Breast epithelium (tissue), 3 donors: ENCODE measurements around the gene ZNF208.

ENCODE experiments used
- POLR2A ChIP-seq: fragments of 450-650 bp; IDR thresholded peaks from one replicate; pipeline ENCODE4 v1.6.1; 2016; ENCODE audit warnings: antibody characterized with exemption, mild to moderate bottlenecking, moderate library complexity
- POLR2AphosphoS5 ChIP-seq, 3 donors: sonication (generic); formaldehyde crosslinking; IDR thresholded peaks; one replicate each; pipeline ENCODE4 v1.6.1; 2017; ENCODE audit warnings: antibody characterized with exemption in 3 of 3
- TF ChIP-seq, protein P1 (sequence below), 3 donors: fragments of 450-650 bp; IDR thresholded peaks; one replicate each; pipeline ENCODE4 v1.5.1; 2016 to 2017; ENCODE audit warnings: antibody characterized with exemption in 3 of 3, mild to moderate bottlenecking in 3 of 3, moderate library complexity in 3 of 3

DNA sequence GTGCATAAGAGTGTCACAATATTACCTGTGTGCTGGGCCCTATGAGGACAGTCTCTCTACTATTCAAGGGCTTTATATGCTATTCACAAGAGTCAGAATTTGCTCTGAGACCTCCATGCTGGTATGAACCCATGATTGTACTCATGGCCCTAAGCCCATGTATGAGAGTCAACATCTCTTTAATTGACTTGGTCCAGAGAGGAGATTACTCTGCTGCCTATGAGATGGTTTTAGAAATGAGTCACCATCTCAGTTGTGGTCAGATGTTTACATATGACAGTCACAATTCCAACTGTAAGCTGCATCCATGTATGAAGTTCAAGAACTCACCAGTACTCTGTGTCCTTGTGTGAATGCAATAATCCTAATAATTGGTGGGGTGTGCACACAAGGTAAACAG lies 19.9 kb upstream of the ZNF208 start:
- TF ChIP-seq, protein P1, sequence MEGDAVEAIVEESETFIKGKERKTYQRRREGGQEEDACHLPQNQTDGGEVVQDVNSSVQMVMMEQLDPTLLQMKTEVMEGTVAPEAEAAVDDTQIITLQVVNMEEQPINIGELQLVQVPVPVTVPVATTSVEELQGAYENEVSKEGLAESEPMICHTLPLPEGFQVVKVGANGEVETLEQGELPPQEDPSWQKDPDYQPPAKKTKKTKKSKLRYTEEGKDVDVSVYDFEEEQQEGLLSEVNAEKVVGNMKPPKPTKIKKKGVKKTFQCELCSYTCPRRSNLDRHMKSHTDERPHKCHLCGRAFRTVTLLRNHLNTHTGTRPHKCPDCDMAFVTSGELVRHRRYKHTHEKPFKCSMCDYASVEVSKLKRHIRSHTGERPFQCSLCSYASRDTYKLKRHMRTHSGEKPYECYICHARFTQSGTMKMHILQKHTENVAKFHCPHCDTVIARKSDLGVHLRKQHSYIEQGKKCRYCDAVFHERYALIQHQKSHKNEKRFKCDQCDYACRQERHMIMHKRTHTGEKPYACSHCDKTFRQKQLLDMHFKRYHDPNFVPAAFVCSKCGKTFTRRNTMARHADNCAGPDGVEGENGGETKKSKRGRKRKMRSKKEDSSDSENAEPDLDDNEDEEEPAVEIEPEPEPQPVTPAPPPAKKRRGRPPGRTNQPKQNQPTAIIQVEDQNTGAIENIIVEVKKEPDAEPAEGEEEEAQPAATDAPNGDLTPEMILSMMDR (IDR thresholded peaks at IDR 0.05): no peak
- TF ChIP-seq POLR2AphosphoS5 (IDR thresholded peaks at IDR 0.05) (no peak), POLR2A (no peak)
